Gastroesophageal sphincter (tissue), 3 donors: ENCODE data around the gene CALY.

Experiments
- CTCF ChIP-seq, 4 experiments: fragments of 200-600 bp in 2 of 4; fragments of 450-650 bp in 2 of 4; sonication (generic) in 1 of 4; IDR thresholded peaks; one replicate each; pipeline ENCODE4 v1.5.1; 2017 to 2019; ENCODE audit warnings: antibody characterized with exemption in 4 of 4, mild to moderate bottlenecking in 2 of 4, moderate library complexity in 2 of 4
- EP300 ChIP-seq: sonication (generic); formaldehyde crosslinking; IDR thresholded peaks from one replicate; pipeline ENCODE4 v1.6.1; 2017; ENCODE audit warnings: antibody characterized with exemption, mild to moderate bottlenecking
- POLR2A ChIP-seq, 2 donors: fragments of 450-650 bp; IDR thresholded peaks; one replicate each; pipeline ENCODE4 v1.6.1; 2017; ENCODE audit warnings: antibody characterized with exemption in 2 of 2, mild to moderate bottlenecking in 2 of 2, moderate library complexity in 1 of 2
- POLR2AphosphoS5 ChIP-seq: sonication (generic); formaldehyde crosslinking; IDR thresholded peaks from one replicate; pipeline ENCODE4 v1.6.1; 2017; ENCODE audit warnings: antibody characterized with exemption

- TF ChIP-seq CTCF (IDR thresholded peaks at IDR 0.05) (no peak), POLR2A (IDR thresholded peaks at IDR 0.05) (no peak), EP300 (no peak), POLR2AphosphoS5 (no peak)
Measured at GRCh38 chr10:133379801-133380666, 43.3 kb upstream of the CALY start.
